ENCODE results near the gene MEF2C. TPM values are rescaled to one million over a fixed set of nuclear protein-coding genes. Genes with fewer than 3 reads are reported as not detected.

Gene MEF2C
- total RNA-seq, 2 donors from 2014 or later = 13.9 to 44.0 TPM

DNA sequence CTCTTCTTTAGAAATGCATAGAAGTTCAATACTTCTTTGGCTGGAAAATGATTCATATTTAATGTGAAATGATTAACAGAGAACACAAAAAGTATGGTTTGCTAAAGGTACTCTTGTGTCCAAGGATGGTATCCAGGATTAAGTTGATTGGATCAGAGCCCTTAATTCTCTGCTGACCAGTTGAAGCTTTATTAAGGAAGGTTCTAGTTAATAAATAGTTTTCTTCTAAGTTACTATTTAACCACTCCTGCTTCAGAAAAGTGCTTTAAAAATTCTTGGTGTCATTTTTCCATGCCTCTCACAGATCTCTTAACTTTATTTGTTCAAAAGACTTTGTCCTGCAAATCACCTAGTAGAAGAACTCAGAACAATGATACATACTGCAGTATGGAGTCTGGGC, 134.3 kb downstream of the MEF2C start:
- H3K4me3 ChIP-seq = no peak overlapping the region
- no peak overlapping the region for H3K27ac ChIP-seq
- intact Hi-C loops (cut with DNase I) = no loop called here
- TF ChIP-seq POLR2A (IDR thresholded peaks at IDR 0.05) (no peak), POLR2AphosphoS5 (IDR thresholded peaks at IDR 0.05) (no peak)
- TF ChIP-seq, protein P1, sequence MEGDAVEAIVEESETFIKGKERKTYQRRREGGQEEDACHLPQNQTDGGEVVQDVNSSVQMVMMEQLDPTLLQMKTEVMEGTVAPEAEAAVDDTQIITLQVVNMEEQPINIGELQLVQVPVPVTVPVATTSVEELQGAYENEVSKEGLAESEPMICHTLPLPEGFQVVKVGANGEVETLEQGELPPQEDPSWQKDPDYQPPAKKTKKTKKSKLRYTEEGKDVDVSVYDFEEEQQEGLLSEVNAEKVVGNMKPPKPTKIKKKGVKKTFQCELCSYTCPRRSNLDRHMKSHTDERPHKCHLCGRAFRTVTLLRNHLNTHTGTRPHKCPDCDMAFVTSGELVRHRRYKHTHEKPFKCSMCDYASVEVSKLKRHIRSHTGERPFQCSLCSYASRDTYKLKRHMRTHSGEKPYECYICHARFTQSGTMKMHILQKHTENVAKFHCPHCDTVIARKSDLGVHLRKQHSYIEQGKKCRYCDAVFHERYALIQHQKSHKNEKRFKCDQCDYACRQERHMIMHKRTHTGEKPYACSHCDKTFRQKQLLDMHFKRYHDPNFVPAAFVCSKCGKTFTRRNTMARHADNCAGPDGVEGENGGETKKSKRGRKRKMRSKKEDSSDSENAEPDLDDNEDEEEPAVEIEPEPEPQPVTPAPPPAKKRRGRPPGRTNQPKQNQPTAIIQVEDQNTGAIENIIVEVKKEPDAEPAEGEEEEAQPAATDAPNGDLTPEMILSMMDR (IDR thresholded peaks at IDR 0.05) = no peak
- H3K27me3 ChIP-seq (replicated peaks; ENCODE audit: insufficient read depth) = no peaks in the 10 kb centered on the region
- no peaks in the 10 kb centered on the region for H3K4me1 ChIP-seq (replicated peaks)
- no peak for DNase-seq (ENCODE audit: low spot score)
- H3K36me3 ChIP-seq = no peaks in the 10 kb centered on the region
- H3K9me3 ChIP-seq = no peaks in the 10 kb centered on the region

DNA sequence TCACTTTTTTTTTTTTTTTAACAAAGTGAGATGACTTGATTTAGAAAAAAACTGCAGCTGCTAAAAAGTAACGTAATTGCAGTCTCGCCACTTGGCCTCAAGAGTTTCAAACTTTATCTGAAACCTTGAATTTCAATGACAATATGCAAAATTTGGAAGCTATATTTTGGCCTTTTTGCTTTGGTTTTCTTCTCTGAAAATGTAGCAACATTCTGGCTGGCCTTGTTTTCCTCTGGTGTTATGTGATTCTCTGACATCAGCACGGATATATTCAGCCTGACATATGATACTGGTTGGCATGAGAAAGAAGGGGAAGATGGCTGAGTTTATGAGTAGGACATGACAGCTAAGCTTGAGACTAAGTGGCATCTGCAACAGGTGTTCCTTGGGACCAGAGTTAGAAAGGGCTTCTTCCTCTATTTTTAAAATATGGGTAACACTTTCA, 136.5 kb downstream of the MEF2C start:
- Histone ChIP-seq H3K27ac (no peak overlapping the region), H3K27me3 (replicated peaks; ENCODE audit: insufficient read depth) (no peaks in the 10 kb centered on the region), H3K4me3 (no peak overlapping the region), H3K9me3 (no peaks in the 10 kb centered on the region), H3K36me3 (no peaks in the 10 kb centered on the region), H3K4me1 (replicated peaks) (no peaks in the 10 kb centered on the region)
- intact Hi-C loops (cut with DNase I) = no loop called here
- TF ChIP-seq, protein P1 (IDR thresholded peaks at IDR 0.05) = no peak
- TF ChIP-seq POLR2AphosphoS5 (IDR thresholded peaks at IDR 0.05) (no peak), POLR2A (IDR thresholded peaks at IDR 0.05) (no peak)
- WGBS = 88% methylated on average over 3 of the region's 3 CpGs
- DNase-seq (ENCODE audit: low spot score) = no peak

DNA sequence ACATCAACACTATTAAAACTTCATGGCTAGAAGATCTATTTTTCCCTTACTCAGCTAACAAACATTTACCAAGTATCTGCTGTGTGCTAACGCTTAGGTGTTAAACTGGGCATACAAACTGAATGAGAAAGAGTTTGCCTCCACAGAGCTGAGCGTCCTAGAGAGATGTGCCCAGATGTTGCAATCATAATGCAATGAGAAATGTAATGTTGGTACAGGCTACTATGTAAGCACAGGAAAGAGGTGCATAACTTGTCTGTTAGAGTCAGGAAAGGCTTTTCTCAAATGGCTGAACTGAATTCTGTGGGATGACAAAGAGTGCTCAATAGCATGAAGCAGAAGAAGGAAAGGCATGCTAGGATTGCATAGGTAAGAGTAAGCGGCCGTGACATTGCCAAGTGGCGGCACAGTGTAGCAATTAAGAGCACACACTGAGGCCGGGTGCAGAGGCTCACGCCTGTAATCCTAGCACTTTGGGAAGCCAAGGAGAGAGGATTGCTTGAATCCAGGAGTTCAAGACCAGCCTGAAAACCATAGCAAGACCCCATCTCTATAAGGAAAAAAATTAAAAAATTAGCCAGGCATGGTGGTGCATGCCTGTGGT, 137.8 kb downstream of the MEF2C start:
- no peak overlapping the region for H3K4me3 ChIP-seq
- 75% methylated on average over 7 of the region's 7 CpGs for WGBS
- intact Hi-C loops (cut with DNase I) = no loop called here

DNA sequence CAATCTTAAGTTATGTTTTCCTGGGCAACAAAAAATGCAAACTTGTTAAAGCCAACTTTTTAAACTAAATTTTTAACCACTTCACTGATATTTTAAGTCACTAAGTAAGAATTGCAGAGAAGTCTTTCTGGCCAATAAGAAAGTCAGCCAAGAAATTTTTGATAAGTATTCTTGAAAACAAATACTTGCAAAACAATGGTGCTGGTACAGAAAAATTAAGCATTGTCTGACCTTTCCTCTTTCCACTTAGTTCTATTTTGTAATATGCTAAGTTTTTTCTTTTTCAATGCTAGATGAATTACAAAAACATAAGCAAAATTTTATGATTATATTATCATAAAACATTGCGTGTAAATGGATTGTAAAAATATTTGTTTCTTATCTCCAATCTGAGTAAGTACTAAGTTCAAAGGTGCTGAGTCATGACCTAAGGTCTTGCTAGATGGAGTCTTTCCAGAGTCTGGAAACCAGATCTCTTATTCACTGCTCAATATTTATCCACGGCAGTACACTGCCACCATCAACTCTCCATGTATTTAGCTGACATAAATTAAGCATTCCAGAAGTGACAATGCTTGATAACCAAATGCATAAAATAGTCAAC, 139.7 kb downstream of the MEF2C start:
- no peak overlapping the region for H3K4me3 ChIP-seq
- no peaks in the 10 kb centered on the region for H3K4me1 ChIP-seq (replicated peaks)
- TF ChIP-seq, protein P1 (IDR thresholded peaks at IDR 0.05) = no peak
- no peak for TF ChIP-seq POLR2A (IDR thresholded peaks at IDR 0.05)
- TF ChIP-seq POLR2AphosphoS5 (IDR thresholded peaks at IDR 0.05) = no peak
- H3K9me3 ChIP-seq = no peaks in the 10 kb centered on the region
- WGBS = 34% methylated on average over 2 of the region's 2 CpGs
- no peaks in the 10 kb centered on the region for H3K27me3 ChIP-seq (replicated peaks; ENCODE audit: insufficient read depth)
- H3K27ac ChIP-seq = no peak overlapping the region
- no peak for DNase-seq (ENCODE audit: low spot score)
- H3K36me3 ChIP-seq = no peaks in the 10 kb centered on the region
- intact Hi-C loops (cut with DNase I) = no loop called here

More for the DNA sequence above, 137.8 kb downstream of the MEF2C start:
- no peaks in the 10 kb centered on the region for H3K27me3 ChIP-seq (replicated peaks; ENCODE audit: insufficient read depth)
- TF ChIP-seq, protein P1 (IDR thresholded peaks at IDR 0.05) = no peak
- no peak for TF ChIP-seq POLR2A (IDR thresholded peaks at IDR 0.05)
- TF ChIP-seq POLR2AphosphoS5 (IDR thresholded peaks at IDR 0.05) = no peak
- no peaks in the 10 kb centered on the region for H3K9me3 ChIP-seq
- H3K4me1 ChIP-seq (replicated peaks) = no peaks in the 10 kb centered on the region
- no peak overlapping the region for H3K27ac ChIP-seq
- no peaks in the 10 kb centered on the region for H3K36me3 ChIP-seq
- no peak for DNase-seq (ENCODE audit: low spot score)

DNA sequence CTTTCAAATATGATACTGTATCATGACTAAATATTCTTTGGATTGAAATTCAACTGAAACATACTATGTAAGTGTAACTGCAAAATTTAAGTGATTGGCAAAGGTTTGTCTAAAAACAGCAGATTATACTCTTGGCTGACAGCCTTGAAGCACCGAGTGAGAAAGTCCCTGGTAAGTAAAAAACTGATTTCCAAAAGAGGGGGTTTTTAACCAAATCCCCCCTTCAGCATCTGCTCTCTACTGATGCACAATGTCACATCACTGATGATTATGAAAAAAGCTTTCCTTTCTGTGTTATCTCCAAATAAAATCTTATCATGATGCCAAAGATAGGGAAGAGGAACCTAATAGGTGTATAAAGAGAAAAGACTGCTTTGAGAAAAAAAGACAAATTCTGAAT, 141.0 kb downstream of the MEF2C start:
- Histone ChIP-seq H3K4me3 (no peak overlapping the region), H3K27me3 (replicated peaks; ENCODE audit: insufficient read depth) (no peaks in the 10 kb centered on the region), H3K4me1 (replicated peaks) (no peaks in the 10 kb centered on the region), H3K36me3 (no peaks in the 10 kb centered on the region), H3K9me3 (no peaks in the 10 kb centered on the region), H3K27ac (no peak overlapping the region)
- 61% methylated on average over 1 of the region's 1 CpG for WGBS
- intact Hi-C loops (cut with DNase I) = no loop called here
- DNase-seq (ENCODE audit: low spot score) = no peak
- no peak for TF ChIP-seq POLR2A (IDR thresholded peaks at IDR 0.05)
- TF ChIP-seq, protein P1 (IDR thresholded peaks at IDR 0.05) = no peak
- TF ChIP-seq POLR2AphosphoS5 (IDR thresholded peaks at IDR 0.05) = no peak
